Uterus (tissue), 4 donors: Measurements from ENCODE around the gene CARD10. TPM values are rescaled to one million over a fixed set of nuclear protein-coding genes. Genes with fewer than 3 reads are reported as not detected.

Experiments used
- DNase-seq, 2 donors: peaks; one replicate each; pipeline ENCODE4 v3.0.0-alpha.2; 2019 to 2020
- H3K27ac ChIP-seq, 2 donors: fragments of 200-600 bp; sonication (generic); 1 replicate in 1 of 2; 2 replicates in 1 of 2; pipeline ENCODE4 v1.5.1; 2016 to 2018
- H3K27me3 ChIP-seq, 2 donors: fragments of 200-600 bp; sonication (generic); one replicate each; pipeline ENCODE4 v1.5.1; 2018 to 2019; ENCODE audit warnings: control low read depth in 1 of 2
- H3K36me3 ChIP-seq, 2 donors: fragments of 200-600 bp; sonication (generic); one replicate each; pipeline ENCODE4 v1.5.1; 2019; ENCODE audit warnings: control low read depth in 1 of 2
- H3K4me1 ChIP-seq, 2 donors: fragments of 200-600 bp; sonication (generic); one replicate each; pipeline ENCODE4 v1.5.1; 2018 to 2019; ENCODE audit warnings: control low read depth in 1 of 2
- H3K4me3 ChIP-seq, 2 donors: fragments of 200-600 bp; sonication (generic); 1 replicate in 1 of 2; 2 replicates in 1 of 2; pipeline ENCODE4 v1.5.1; 2018 to 2019; ENCODE audit warnings: mild to moderate bottlenecking in 1 of 2
- H3K9me3 ChIP-seq, 2 donors: fragments of 200-600 bp; sonication (generic); one replicate each; pipeline ENCODE4 v1.5.1; 2019; ENCODE audit warnings: control low read depth in 1 of 2
- POLR2A ChIP-seq, 2 donors: fragments of 450-650 bp; IDR thresholded peaks; one replicate each; pipeline ENCODE4 v1.6.1; 2016; ENCODE audit warnings: antibody characterized with exemption in 2 of 2, mild to moderate bottlenecking in 1 of 2, moderate library complexity in 1 of 2
- intact Hi-C: fragments of 100-400 bp; cut with DNase I; formaldehyde crosslinking; loops from one replicate; pipeline ENCODE4 v1.15.1; 2023; ENCODE audit warnings: low total_unique reads
- total RNA-seq, 4 donors: library from RNA; depleted of rRNA in 3 of 4; stranded (reverse); fragments of >200 nt in 3 of 4; gene quantifications; one replicate each; pipeline versions ENCODE4 v1.1.0 to v1.2.4, GENCODE V29; 2014 to 2023
- TF ChIP-seq, protein P1 (sequence below), 4 experiments: fragments of 200-600 bp in 2 of 4; fragments of 450-650 bp in 2 of 4; sonication (generic) in 2 of 4; IDR thresholded peaks; one replicate each; pipeline ENCODE4 v1.5.1; 2016 to 2019; ENCODE audit warnings: antibody characterized with exemption in 4 of 4, mild to moderate bottlenecking in 2 of 4, moderate library complexity in 1 of 4
- donor health status: DM: yes; HTN: yes; CAD: no.

Gene CARD10
- total RNA-seq, 4 donors from 2014 or later, result 4.6 to 23.4 (median 10.2) TPM

- intact Hi-C loops, result no loop called here
- TF ChIP-seq, protein P1, sequence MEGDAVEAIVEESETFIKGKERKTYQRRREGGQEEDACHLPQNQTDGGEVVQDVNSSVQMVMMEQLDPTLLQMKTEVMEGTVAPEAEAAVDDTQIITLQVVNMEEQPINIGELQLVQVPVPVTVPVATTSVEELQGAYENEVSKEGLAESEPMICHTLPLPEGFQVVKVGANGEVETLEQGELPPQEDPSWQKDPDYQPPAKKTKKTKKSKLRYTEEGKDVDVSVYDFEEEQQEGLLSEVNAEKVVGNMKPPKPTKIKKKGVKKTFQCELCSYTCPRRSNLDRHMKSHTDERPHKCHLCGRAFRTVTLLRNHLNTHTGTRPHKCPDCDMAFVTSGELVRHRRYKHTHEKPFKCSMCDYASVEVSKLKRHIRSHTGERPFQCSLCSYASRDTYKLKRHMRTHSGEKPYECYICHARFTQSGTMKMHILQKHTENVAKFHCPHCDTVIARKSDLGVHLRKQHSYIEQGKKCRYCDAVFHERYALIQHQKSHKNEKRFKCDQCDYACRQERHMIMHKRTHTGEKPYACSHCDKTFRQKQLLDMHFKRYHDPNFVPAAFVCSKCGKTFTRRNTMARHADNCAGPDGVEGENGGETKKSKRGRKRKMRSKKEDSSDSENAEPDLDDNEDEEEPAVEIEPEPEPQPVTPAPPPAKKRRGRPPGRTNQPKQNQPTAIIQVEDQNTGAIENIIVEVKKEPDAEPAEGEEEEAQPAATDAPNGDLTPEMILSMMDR (IDR thresholded peaks at IDR 0.05), result peak; percentile 82 to 92 (median 88)
- TF ChIP-seq POLR2A (IDR thresholded peaks at IDR 0.05), result peak; percentile 43 to 67
- Histone ChIP-seq H3K9me3 (no peaks in the 10 kb centered on the region), H3K36me3 (no peaks in the 10 kb centered on the region), H3K27ac (peak overlapping the region; percentile 99 to 100), H3K4me1 (peaks cover 27 to 36% of the 10 kb centered on the region in 2 donors), H3K4me3 (peak overlapping the region; percentile 80 to 99), H3K27me3 (no peaks in the 10 kb centered on the region)
- DNase-seq, result peak; percentile 96 to 97
These were observed 42.2 kb upstream of the CARD10 start for GRCh38 chr22:37561212-37562048.

GRCh38 chr22:37560608-37561211, 41.5 kb upstream of the CARD10 start:
- peak; percentile 73 to 78 for DNase-seq
- no peaks in the 10 kb centered on the region for H3K36me3 ChIP-seq
- H3K27me3 ChIP-seq, result no peaks in the 10 kb centered on the region
- peak overlapping the region; percentile 99 to 100 for H3K27ac ChIP-seq
- intact Hi-C loops, result no loop called here
- no peaks in the 10 kb centered on the region for H3K9me3 ChIP-seq
- H3K4me1 ChIP-seq, result peaks cover 23 to 30% of the 10 kb centered on the region in 2 donors
- H3K4me3 ChIP-seq, result peak overlapping the region; percentile 80 to 99
- TF ChIP-seq, protein P1 (IDR thresholded peaks at IDR 0.05), result peak in 1 of 4 experiments; percentile 0
- no peak for TF ChIP-seq POLR2A (IDR thresholded peaks at IDR 0.05)

- H3K27ac ChIP-seq, result peak within 1 kb of the TSS; percentile 99 to 100
- TF ChIP-seq, protein P1 (IDR thresholded peaks at IDR 0.05), result peak in 1 of 4 experiments; percentile 3
- peak; percentile 71 to 87 for TF ChIP-seq POLR2A (IDR thresholded peaks at IDR 0.05)
- H3K36me3 ChIP-seq, result no peaks in the 10 kb centered on the region
- peak within 1 kb of the TSS; percentile 80 to 99 for H3K4me3 ChIP-seq
- H3K27me3 ChIP-seq, result no peaks in the 10 kb centered on the region
- peaks cover 23 to 29% of the 10 kb centered on the region in 2 donors for H3K4me1 ChIP-seq
- peak in 1 of 2 donors; percentile 72 for DNase-seq
- intact Hi-C loops, result no loop called here
- H3K9me3 ChIP-seq, result no peaks in the 10 kb centered on the region
These were observed 40.8 kb upstream of the CARD10 start, which contains the start of gene CDC42EP1 for GRCh38 chr22:37559901-37560607. TSS of gene CDC42EP1 (plus strand) at chr22:37560480. CDS start at chr22:37566350, 5,870 bp downstream.

GRCh38 chr22:37559521-37559900, 40.3 kb upstream of the CARD10 start:
- DNase-seq, result no peak
- Histone ChIP-seq H3K36me3 (no peaks in the 10 kb centered on the region), H3K4me1 (peaks cover 23 to 29% of the 10 kb centered on the region in 2 donors), H3K9me3 (no peaks in the 10 kb centered on the region), H3K27me3 (no peaks in the 10 kb centered on the region), H3K27ac (peak overlapping the region; percentile 99 to 100), H3K4me3 (peak overlapping the region; percentile 33 to 99)
- intact Hi-C loops, result no loop called here
- TF ChIP-seq POLR2A (IDR thresholded peaks at IDR 0.05), result no peak
- TF ChIP-seq, protein P1 (IDR thresholded peaks at IDR 0.05), result no peak
